Panc1 (cell line): Measurements from ENCODE around the gene NSMF. TPM values are rescaled to one million over a fixed set of nuclear protein-coding genes. Genes with fewer than 3 reads are reported as not detected.
A peak's percentile ranks its signal among the peaks of the same experiment; 100 is the strongest.

ENCODE experiments used
- ATAC-seq: fragments of 200-7000 bp; cut with Tn5 transposase; 2 replicates; pipeline ENCODE4 v1.9.1; 2020; ENCODE audit warnings: mild to moderate bottlenecking, moderate library complexity
- BruUV-seq: library from RNA; stranded (reverse); fragments of 400-500 nt; replicated peaks from 2 replicates; lab custom pipeline; 2021; lab: Mats Ljungman, UMichigan
- CTCF ChIA-PET: fragments of 300-600 bp; sonication (Branson Sonifier 250); formaldehyde crosslinking; loops from one replicate; lab custom pipeline; 2022; ENCODE audit warnings: antibody characterized with exemption; lab: Charles Lee
- POLR2A ChIA-PET: fragments of 300-600 bp; sonication (Branson Sonifier 250); formaldehyde crosslinking; loops from one replicate; lab custom pipeline; 2022; ENCODE audit warnings: antibody characterized with exemption; lab: Charles Lee
- DNase-seq: peaks from one replicate; pipeline ENCODE4 v3.0.0-alpha.2; 2010; ENCODE audit warnings: low read depth, low spot score
- H3K27ac ChIP-seq: 2 replicates; pipeline ENCODE4 v1.5.1; 2011; ENCODE audit warnings: mild to moderate bottlenecking, low read length, inconsistent platforms
- H3K27me3 ChIP-seq: fragments of 200-500 bp; sonication (Bioruptor generic); 2 replicates; pipeline ENCODE4 v1.6.0; 2014; ENCODE audit warnings: low read length, inconsistent platforms; ENCODE audit not compliant: control insufficient read depth, insufficient read depth
- H3K36me3 ChIP-seq: fragments of 200-500 bp; sonication (Bioruptor generic); 2 replicates; pipeline ENCODE4 v1.5.1; 2014; ENCODE audit warnings: inconsistent platforms, mild to moderate bottlenecking, low read length, moderate library complexity; ENCODE audit not compliant: control insufficient read depth, insufficient read depth
- H3K4me1 ChIP-seq: 2 replicates; pipeline ENCODE4 v1.5.1; 2011; ENCODE audit warnings: inconsistent platforms, mild to moderate bottlenecking, low read length, moderate library complexity; ENCODE audit not compliant: control insufficient read depth, insufficient read depth
- H3K4me3 ChIP-seq, 2 experiments: 2 replicates each; pipeline ENCODE4 v1.5.1; 2011 to 2012; ENCODE audit warnings: low read depth in 2 of 2, low read length in 2 of 2, mild to moderate bottlenecking in 2 of 2, inconsistent platforms in 1 of 2, moderate library complexity in 1 of 2
- H3K9me3 ChIP-seq: fragments of 200-500 bp; sonication (Bioruptor generic); 2 replicates; pipeline ENCODE4 v1.5.1; 2014; ENCODE audit warnings: low read depth, mild to moderate bottlenecking, inconsistent platforms, low read length, moderate library complexity; ENCODE audit not compliant: control insufficient read depth, insufficient read depth
- CTCF ChIP-seq: fragments of 450-650 bp; IDR thresholded peaks from 2 replicates; pipeline ENCODE4 v1.5.1; 2017; ENCODE audit warnings: mild to moderate bottlenecking
- POLR2AphosphoS5 ChIP-seq: IDR thresholded peaks from 2 replicates; pipeline ENCODE4 v1.6.1; 2012; ENCODE audit warnings: mild to moderate bottlenecking, low read depth, low read length, moderate library complexity
- REST ChIP-seq, 2 experiments: IDR thresholded peaks; 2 replicates each; pipeline ENCODE4 v1.6.1; 2011 to 2012; ENCODE audit warnings: low read depth in 2 of 2, control low read depth in 1 of 2, low read length in 1 of 2, mild to moderate bottlenecking in 1 of 2, moderate library complexity in 1 of 2; ENCODE audit not compliant: insufficient read depth in 1 of 2
- SIN3A ChIP-seq: IDR thresholded peaks from 2 replicates; pipeline ENCODE4 v1.6.1; 2012; ENCODE audit warnings: low read depth, mild to moderate bottlenecking, low read length, moderate library complexity, borderline replicate concordance; ENCODE audit not compliant: insufficient read depth
- TCF7L2 ChIP-seq: IDR thresholded peaks from 2 replicates; pipeline ENCODE4 v1.6.1; 2011; ENCODE audit warnings: mild to moderate bottlenecking, low read depth, low read length, inconsistent platforms
- in situ Hi-C: cut with HindIII; loops from 2 replicates; pipeline ENCODE4 v1.10.0; 2016; ENCODE audit warnings: low sequenced_read_pairs, low pct_unique_long_range_greater_than_20kb
- intact Hi-C: fragments of 100-400 bp; cut with micrococcal nuclease; formaldehyde crosslinking; loops from one replicate; pipeline ENCODE4 v1.10.0; 2022; ENCODE audit not compliant: unreplicated experiment
- total RNA-seq: library from RNA; stranded (reverse); gene quantifications from one replicate; pipeline ENCODE4 v1.2.1, GENCODE V29; 2021; ENCODE audit not compliant: unreplicated experiment

NSMF gene
- total RNA-seq, 1 experiment from 2014 or later, result 40.0 TPM

- POLR2A ChIA-PET, result no interaction called here
Observed at GRCh38 chr9:137506274-137506673, 47.1 kb upstream of the NSMF start.

GRCh38 chr9:137505421-137506140 is 46.4 kb upstream of the NSMF start:
- ChIA-PET CTCF (no interaction called here), POLR2A (interaction anchor here (0.6 to 0.7 kb wide), 2 partner anchors 37 to 778 kb away, joined by 3 to 6 read pairs; no protein-coding TSS in a partner anchor)
- Histone ChIP-seq H3K27ac (no peak overlapping the region), H3K9me3 (no peaks in the 10 kb centered on the region), H3K4me3 (no peak overlapping the region), H3K4me1 (no peaks in the 10 kb centered on the region; the same call in 1 of the 2 replicates), H3K36me3 (no peaks in the 10 kb centered on the region), H3K27me3 (no peaks in the 10 kb centered on the region)
- TF ChIP-seq POLR2AphosphoS5, result no peak
- no peak for TF ChIP-seq CTCF
- no peak for TF ChIP-seq TCF7L2
- no peak for TF ChIP-seq REST (IDR thresholded peaks at IDR 0.05; ENCODE audit: insufficient read depth in 1 of 2, low read depth in 2 of 2, low read length in 1 of 2)
- TF ChIP-seq SIN3A, result no peak
- intact Hi-C loops (no loop called here), in situ Hi-C loops (no loop called here)
- ATAC-seq (no peak), DNase-seq (no peak)
- BruUV-seq, result no TSS peak

More at GRCh38 chr9:137506274-137506673, 47.1 kb upstream of the NSMF start:
- DNase-seq (no peak), ATAC-seq (peak; percentile 36; the same call in 1 of the 2 replicates)
- Histone ChIP-seq H3K36me3 (no peaks in the 10 kb centered on the region), H3K4me3 (no peak overlapping the region), H3K27ac (no peak overlapping the region), H3K9me3 (no peaks in the 10 kb centered on the region), H3K4me1 (no peaks in the 10 kb centered on the region; the same call in 1 of the 2 replicates), H3K27me3 (no peaks in the 10 kb centered on the region)
- in situ Hi-C loops (no loop called here), intact Hi-C loops (no loop called here)
- no TSS peak for BruUV-seq
- no peak for TF ChIP-seq REST (IDR thresholded peaks at IDR 0.05; ENCODE audit: insufficient read depth in 1 of 2, low read depth in 2 of 2, low read length in 1 of 2)
- no peak for TF ChIP-seq CTCF
- TF ChIP-seq TCF7L2, result no peak
- TF ChIP-seq SIN3A, result no peak
- no peak for TF ChIP-seq POLR2AphosphoS5
- CTCF ChIA-PET, result no interaction called here
